ENCODE measurements around the gene RNF31. TPM values are rescaled to one million over a fixed set of nuclear protein-coding genes. Genes with fewer than 3 reads are reported as not detected.

RNF31 gene
- total and polyA plus RNA-seq, 2 donors (not counting 1 experiment from before 2014, with no cell fraction given), result 69.8 to 103 TPM

DNA sequence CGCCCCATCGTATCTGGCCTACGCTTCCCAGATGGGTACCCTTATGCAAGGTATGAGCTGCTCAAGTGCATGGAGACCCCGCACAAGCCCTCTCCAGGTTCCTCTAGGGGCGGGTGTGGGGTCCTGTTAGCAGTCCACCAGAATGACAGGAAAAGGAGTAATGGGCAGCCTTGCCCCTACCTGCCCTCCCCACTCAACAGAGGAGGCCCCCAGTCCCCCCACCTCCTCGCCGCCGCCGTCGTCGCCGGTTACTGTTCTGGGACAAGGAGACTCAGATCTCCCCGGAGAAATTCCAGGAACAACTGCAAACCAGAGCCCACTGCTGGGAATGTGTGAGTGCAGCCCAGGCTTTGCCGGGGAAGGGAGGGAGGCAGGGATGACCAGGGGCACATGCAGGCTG, 30.6 kb downstream of the RNF31 start:
- Histone ChIP-seq H4K20me1 (ENCODE audit: control insufficient read depth, insufficient read depth, low read length, poor library complexity, severe bottlenecking) (no peaks in the 10 kb centered on the region), H3K4me3 (ENCODE audit: control extremely low read depth in 1 of 5, extremely low read depth in 1 of 5, insufficient read depth in 1 of 5, low read depth in 2 of 5, low read length in 4 of 5) (no peak overlapping the region), H2AFZ (ENCODE audit: insufficient read depth, low read depth, low read length, poor library complexity, severe bottlenecking) (no peak overlapping the region), H3K9me3 (ENCODE audit: control extremely low read depth in 1 of 3, control insufficient read depth in 2 of 3, insufficient read depth in 1 of 3, low read length in 2 of 3) (no peaks in the 10 kb centered on the region), H3K9ac (ENCODE audit: low read length) (no peak overlapping the region), H3K36me3 (replicated peaks in 1 of 2; ENCODE audit: control extremely low read depth in 1 of 2, control insufficient read depth in 1 of 2, extremely low read depth in 1 of 2, insufficient read depth in 2 of 2, low read length in 1 of 2) (peaks cover 3 to 51% of the 10 kb centered on the region in 2 experiments), H3K27me3 (replicated peaks in 1 of 4; ENCODE audit: control extremely low read depth in 1 of 4, control insufficient read depth in 3 of 4, insufficient read depth in 4 of 4, low read length in 3 of 4) (no peaks in the 10 kb centered on the region), H3K79me2 (ENCODE audit: control insufficient read depth, insufficient read depth, low read length) (no peaks in the 10 kb centered on the region), H3K4me1 (ENCODE audit: control insufficient read depth in 2 of 2, insufficient read depth in 2 of 2, low read length in 2 of 2) (peaks cover 0 to 2% of the 10 kb centered on the region in 2 donors), H3K27ac (ENCODE audit: low read length in 2 of 2) (no peak overlapping the region), H3K4me2 (replicated peaks; ENCODE audit: low read depth, low read length, poor library complexity, severe bottlenecking) (no peak overlapping the region)
- Mint-ChIP-seq H3K4me1 (peaks cover 9% of the 10 kb centered on the region), H3K27ac (no peak overlapping the region), H3K27me3 (no peaks in the 10 kb centered on the region), H3K9me3 (ENCODE audit: insufficient read depth) (no peaks in the 10 kb centered on the region), H3K4me3 (no peak overlapping the region)
- WGBS (ENCODE audit: insufficient coverage), result 96% methylated on average over 8 of the region's 14 CpGs
- ATAC-seq (ENCODE audit: low read depth) (no peak), DNase-seq (no peak)
- CTCF ChIA-PET, result interaction anchor here (1.1 kb wide), 1 partner anchor 87 kb away, joined by 4 read pairs; no protein-coding TSS in a partner anchor
- POLR2A ChIA-PET, result interaction anchor here (1.7 kb wide), 1 partner anchor 17 kb away, joined by 4 read pairs; the partner anchor contains the start of gene IRF9
- intact Hi-C loops (cut with micrococcal nuclease), result no loop called here
- TF ChIP-seq, protein P1, sequence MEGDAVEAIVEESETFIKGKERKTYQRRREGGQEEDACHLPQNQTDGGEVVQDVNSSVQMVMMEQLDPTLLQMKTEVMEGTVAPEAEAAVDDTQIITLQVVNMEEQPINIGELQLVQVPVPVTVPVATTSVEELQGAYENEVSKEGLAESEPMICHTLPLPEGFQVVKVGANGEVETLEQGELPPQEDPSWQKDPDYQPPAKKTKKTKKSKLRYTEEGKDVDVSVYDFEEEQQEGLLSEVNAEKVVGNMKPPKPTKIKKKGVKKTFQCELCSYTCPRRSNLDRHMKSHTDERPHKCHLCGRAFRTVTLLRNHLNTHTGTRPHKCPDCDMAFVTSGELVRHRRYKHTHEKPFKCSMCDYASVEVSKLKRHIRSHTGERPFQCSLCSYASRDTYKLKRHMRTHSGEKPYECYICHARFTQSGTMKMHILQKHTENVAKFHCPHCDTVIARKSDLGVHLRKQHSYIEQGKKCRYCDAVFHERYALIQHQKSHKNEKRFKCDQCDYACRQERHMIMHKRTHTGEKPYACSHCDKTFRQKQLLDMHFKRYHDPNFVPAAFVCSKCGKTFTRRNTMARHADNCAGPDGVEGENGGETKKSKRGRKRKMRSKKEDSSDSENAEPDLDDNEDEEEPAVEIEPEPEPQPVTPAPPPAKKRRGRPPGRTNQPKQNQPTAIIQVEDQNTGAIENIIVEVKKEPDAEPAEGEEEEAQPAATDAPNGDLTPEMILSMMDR (IDR thresholded peaks at IDR 0.05), result no peak
- no peak for TF ChIP-seq EZH2 (IDR thresholded peaks at IDR 0.05; ENCODE audit: borderline replicate concordance, insufficient read depth, low read depth, low read length, poor library complexity, severe bottlenecking)

DNA sequence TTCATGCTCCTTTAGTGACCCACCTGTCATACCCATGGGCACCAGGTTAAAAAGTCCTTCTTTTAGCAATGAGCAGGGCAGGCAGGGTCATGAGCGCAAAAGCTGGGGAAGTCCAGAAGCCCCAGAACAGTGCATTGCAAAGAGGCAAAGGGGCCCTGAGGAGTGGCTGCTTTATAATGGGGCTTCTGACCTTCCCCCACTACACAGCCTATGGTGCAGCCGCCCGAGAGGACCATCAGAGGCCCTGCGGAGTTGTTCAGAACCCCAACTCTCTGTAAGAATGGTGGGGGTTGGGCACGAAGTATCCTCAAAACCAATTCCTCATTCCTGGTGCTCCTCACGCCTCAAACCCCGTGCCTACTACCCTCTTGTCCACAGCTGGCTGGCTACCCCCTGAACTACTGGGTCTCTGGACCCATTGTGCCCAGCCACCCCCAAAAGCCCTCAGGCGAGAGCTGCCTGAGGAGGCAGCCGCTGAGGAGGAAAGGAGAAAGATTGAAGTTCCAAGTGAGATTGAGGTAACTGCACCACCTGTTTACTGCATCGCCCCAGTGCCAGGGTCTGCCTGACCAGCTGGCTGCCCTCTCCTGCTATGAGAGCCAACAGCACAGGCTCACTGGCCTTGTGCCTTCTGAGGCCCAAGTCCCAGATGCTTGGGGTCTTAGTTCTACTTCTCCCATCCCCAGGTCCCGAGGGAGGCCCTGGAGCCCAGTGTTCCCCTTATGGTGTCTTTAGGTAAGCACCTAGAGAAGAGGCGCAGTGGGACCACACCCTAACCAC, 31.3 kb downstream of the RNF31 start:
- WGBS (ENCODE audit: insufficient coverage), result 82% methylated on average over 1 of the region's 12 CpGs
- Histone ChIP-seq H2AFZ (ENCODE audit: insufficient read depth, low read depth, low read length, poor library complexity, severe bottlenecking) (no peak overlapping the region), H3K4me1 (ENCODE audit: control insufficient read depth in 2 of 2, insufficient read depth in 2 of 2, low read length in 2 of 2) (no peaks in the 10 kb centered on the region), H3K27me3 (replicated peaks in 1 of 4; ENCODE audit: control extremely low read depth in 1 of 4, control insufficient read depth in 3 of 4, insufficient read depth in 4 of 4, low read length in 3 of 4) (no peaks in the 10 kb centered on the region), H3K9ac (ENCODE audit: low read length) (no peak overlapping the region), H3K4me2 (replicated peaks; ENCODE audit: low read depth, low read length, poor library complexity, severe bottlenecking) (no peak overlapping the region), H3K27ac (ENCODE audit: low read length in 2 of 2) (no peak overlapping the region), H3K79me2 (ENCODE audit: control insufficient read depth, insufficient read depth, low read length) (no peaks in the 10 kb centered on the region), H3K4me3 (ENCODE audit: control extremely low read depth in 1 of 5, extremely low read depth in 1 of 5, insufficient read depth in 1 of 5, low read depth in 2 of 5, low read length in 4 of 5) (no peak overlapping the region), H4K20me1 (ENCODE audit: control insufficient read depth, insufficient read depth, low read length, poor library complexity, severe bottlenecking) (no peaks in the 10 kb centered on the region), H3K9me3 (ENCODE audit: control extremely low read depth in 1 of 3, control insufficient read depth in 2 of 3, insufficient read depth in 1 of 3, low read length in 2 of 3) (no peaks in the 10 kb centered on the region), H3K36me3 (replicated peaks in 1 of 2; ENCODE audit: control extremely low read depth in 1 of 2, control insufficient read depth in 1 of 2, extremely low read depth in 1 of 2, insufficient read depth in 2 of 2, low read length in 1 of 2) (peaks cover 3 to 57% of the 10 kb centered on the region in 2 experiments)
- Mint-ChIP-seq H3K9me3 (ENCODE audit: insufficient read depth) (no peaks in the 10 kb centered on the region), H3K4me1 (peaks cover 8% of the 10 kb centered on the region), H3K4me3 (no peak overlapping the region), H3K27me3 (no peaks in the 10 kb centered on the region), H3K27ac (no peak overlapping the region)
- no peak for TF ChIP-seq EZH2 (IDR thresholded peaks at IDR 0.05; ENCODE audit: borderline replicate concordance, insufficient read depth, low read depth, low read length, poor library complexity, severe bottlenecking)
- TF ChIP-seq, protein P1 (IDR thresholded peaks at IDR 0.05), result no peak
- ATAC-seq (ENCODE audit: low read depth) (no peak), DNase-seq (no peak)
- POLR2A ChIA-PET, result interaction anchor here (0.6 to 1.7 kb wide), 3 partner anchors 9 to 72 kb away, joined by 4 to 6 read pairs (median 5); partner anchors contain the start of gene IRF9
- intact Hi-C loops (cut with micrococcal nuclease), result no loop called here
- CTCF ChIA-PET, result interaction anchor here (1.2 kb wide), 1 partner anchor 129 kb away, joined by 3 read pairs; the partner anchor contains the start of gene CIDEB
